HEK293 (cell line): Measurements from ENCODE around the gene DMC1.
"Not testable (repeated sequence)": the region's sequence is repeated elsewhere in the genome, so short reads cannot be mapped to it uniquely, and the experiment has no call there.

Experiments
- CTCF ChIA-PET: fragments of 350-600 bp; formaldehyde crosslinking; extraction: SDS; loops from one replicate; lab custom pipeline; 2021; ENCODE audit warnings: antibody characterized with exemption; lab: Yijun Ruan, JAX
- POLR2A ChIA-PET: fragments of 300-600 bp; formaldehyde crosslinking; extraction: SDS; loops from one replicate; lab custom pipeline; 2020; ENCODE audit warnings: antibody characterized with exemption, inconsistent platforms; lab: Yijun Ruan, JAX
- H3K27ac ChIP-seq: fragments of 200-500 bp; sonication (Bioruptor generic); 2 replicates; pipeline ENCODE4 v1.5.1; 2014; ENCODE audit warnings: low read depth, low read length, control low read depth, inconsistent platforms; ENCODE audit errors: extremely low read depth
- H3K36me3 ChIP-seq, 2 experiments: fragments of 200-500 bp in 1 of 2; sonication (Bioruptor generic) in 1 of 2; 1 replicate in 1 of 2; 2 replicates in 1 of 2; pipeline ENCODE4 v1.5.1; 2014 to 2017; ENCODE audit warnings: inconsistent platforms in 2 of 2, low read length in 2 of 2; ENCODE audit not compliant: control insufficient read depth in 2 of 2, insufficient read depth in 1 of 2
- H3K4me1 ChIP-seq: fragments of 200-500 bp; sonication (Bioruptor generic); 2 replicates; pipeline ENCODE4 v1.5.1; 2014; ENCODE audit warnings: mild to moderate bottlenecking, low read length, inconsistent platforms; ENCODE audit not compliant: control insufficient read depth, insufficient read depth
- H3K4me3 ChIP-seq: 2 replicates; pipeline ENCODE4 v1.5.1; 2011; ENCODE audit warnings: low read depth, mild to moderate bottlenecking, control low read depth, low read length, moderate library complexity
- H3K9me3 ChIP-seq: fragments of 200-500 bp; sonication (Bioruptor generic); 2 replicates; pipeline ENCODE4 v1.5.1; 2014; ENCODE audit warnings: low read depth, low read length, inconsistent platforms; ENCODE audit not compliant: control insufficient read depth, insufficient read depth
- GLI2 ChIP-seq: fragments of 450-650 bp; formaldehyde crosslinking; IDR thresholded peaks from 2 replicates; pipeline ENCODE4; 2017; ENCODE audit warnings: missing biosample characterization, missing genetic modification characterization, low read depth, borderline replicate concordance
- HOXC10 ChIP-seq: sonication (generic); formaldehyde crosslinking; IDR thresholded peaks from 2 replicates; pipeline ENCODE4 v1.8.1; 2023; ENCODE audit warnings: mild to moderate bottlenecking, missing genetic modification reagents
- PRDM1 ChIP-seq: fragments of 450-650 bp; formaldehyde crosslinking; IDR thresholded peaks from 2 replicates; pipeline ENCODE4; 2016; ENCODE audit warnings: missing biosample characterization, missing genetic modification characterization
- TCF7L2 ChIP-seq: IDR thresholded peaks from 2 replicates; pipeline ENCODE4 v1.6.1; 2011; ENCODE audit warnings: low read depth, mild to moderate bottlenecking, inconsistent platforms, low read length, moderate library complexity, borderline replicate concordance
- WT1 ChIP-seq: fragments of 450-650 bp; formaldehyde crosslinking; IDR thresholded peaks from 2 replicates; pipeline ENCODE4 v1.5.1; 2016; ENCODE audit warnings: missing biosample characterization, missing genetic modification characterization
- ZIC2 ChIP-seq: fragments of 450-650 bp; formaldehyde crosslinking; IDR thresholded peaks from 2 replicates; pipeline ENCODE4 v1.5.1; 2016; ENCODE audit warnings: missing biosample characterization, missing genetic modification characterization
- ZNF133 ChIP-seq: fragments of 450-650 bp; formaldehyde crosslinking; IDR thresholded peaks from 2 replicates; pipeline ENCODE4 v1.5.1; 2016; ENCODE audit warnings: missing biosample characterization, missing genetic modification characterization
- ZNF174 ChIP-seq: fragments of 450-650 bp; formaldehyde crosslinking; IDR thresholded peaks from 2 replicates; pipeline ENCODE4 v1.5.0; 2017; ENCODE audit warnings: missing biosample characterization, mild to moderate bottlenecking, missing genetic modification characterization
- ZNF248 ChIP-seq: fragments of 450-650 bp; formaldehyde crosslinking; IDR thresholded peaks from 2 replicates; pipeline ENCODE4 v1.5.1; 2017; ENCODE audit warnings: missing biosample characterization, missing genetic modification characterization
- ZNF324 ChIP-seq: fragments of 450-650 bp; formaldehyde crosslinking; IDR thresholded peaks from 2 replicates; pipeline ENCODE4 v1.5.1; 2016; ENCODE audit warnings: missing biosample characterization, missing genetic modification characterization
- ZNF335 ChIP-seq: fragments of 450-650 bp; formaldehyde crosslinking; conservative IDR thresholded peaks from 2 replicates; pipeline ENCODE4 v1.5.1; 2016; ENCODE audit warnings: missing biosample characterization, missing genetic modification characterization
- ZNF341 ChIP-seq: fragments of 450-650 bp; formaldehyde crosslinking; IDR thresholded peaks from 2 replicates; pipeline ENCODE4; 2016; ENCODE audit warnings: low read depth, missing biosample characterization, missing genetic modification characterization
- ZNF521 ChIP-seq: fragments of 450-650 bp; formaldehyde crosslinking; IDR thresholded peaks from 2 replicates; pipeline ENCODE4 v1.5.1; 2017; ENCODE audit warnings: missing biosample characterization, mild to moderate bottlenecking, missing genetic modification characterization
- ZNF596 ChIP-seq: fragments of 450-650 bp; IDR thresholded peaks from 2 replicates; pipeline ENCODE4 v1.5.0; 2018; ENCODE audit warnings: missing biosample characterization, mild to moderate bottlenecking, missing genetic modification characterization, moderate library complexity
- ZNF707 ChIP-seq: fragments of 450-650 bp; formaldehyde crosslinking; IDR thresholded peaks from 2 replicates; pipeline ENCODE4 v1.5.1; 2016; ENCODE audit warnings: missing biosample characterization, missing genetic modification characterization
- ZNF768 ChIP-seq: fragments of 450-650 bp; formaldehyde crosslinking; IDR thresholded peaks from 2 replicates; pipeline ENCODE4 v1.5.1; 2018; ENCODE audit warnings: missing biosample characterization, mild to moderate bottlenecking, missing genetic modification characterization
- ZNF777 ChIP-seq: fragments of 450-650 bp; formaldehyde crosslinking; IDR thresholded peaks from 2 replicates; pipeline ENCODE4 v1.5.1; 2017; ENCODE audit warnings: missing biosample characterization, missing genetic modification characterization, borderline replicate concordance
- ZXDB ChIP-seq: fragments of 450-650 bp; formaldehyde crosslinking; IDR thresholded peaks from 2 replicates; pipeline ENCODE4 v1.5.1; 2016; ENCODE audit warnings: missing biosample characterization, missing genetic modification characterization
- TF ChIP-seq, protein P1 (sequence below): fragments of 450-650 bp; formaldehyde crosslinking; IDR thresholded peaks from 2 replicates; pipeline ENCODE4 v1.5.1; 2016; ENCODE audit warnings: missing biosample characterization, missing genetic modification characterization
- TF ChIP-seq, protein P2 (sequence below): fragments of 450-650 bp; formaldehyde crosslinking; IDR thresholded peaks from 2 replicates; pipeline ENCODE4 v1.5.1; 2016; ENCODE audit warnings: missing biosample characterization, missing genetic modification characterization

The DMC1 gene

DNA sequence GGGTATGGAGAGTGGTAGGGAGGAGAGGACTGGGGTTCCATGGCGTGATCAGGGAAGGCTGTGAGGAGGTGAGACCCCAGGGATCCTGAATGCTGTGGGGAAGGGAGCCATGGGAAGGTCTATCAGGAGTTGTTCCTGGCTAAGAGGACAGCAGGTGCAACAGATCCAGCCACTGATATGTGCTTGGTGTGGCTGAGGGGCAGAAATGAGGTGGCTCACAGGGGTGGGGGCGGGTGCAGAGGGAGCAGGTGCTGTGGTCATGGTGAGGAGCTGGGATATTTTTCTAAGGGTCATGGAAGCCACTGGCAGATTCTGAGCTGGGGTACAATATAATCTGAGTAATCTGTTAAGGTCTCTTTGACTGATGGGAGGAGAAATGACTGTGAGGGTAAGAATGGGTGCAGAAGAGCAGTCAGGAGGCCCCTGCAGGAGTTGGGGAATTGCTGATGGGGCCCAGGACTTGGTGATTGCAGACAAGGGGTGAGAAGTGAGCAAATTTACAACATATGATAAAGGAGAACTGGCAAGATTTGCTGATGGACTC, 31.3 kb upstream of the DMC1 start:
- ChIA-PET POLR2A (no interaction called here), CTCF (no interaction called here)
- H3K27ac ChIP-seq = no peak overlapping the region
- TF ChIP-seq ZNF341 (no peak), ZIC2 (no peak), ZNF324 (no peak), ZXDB (tag by site-specific recombination) (no peak), TCF7L2 (no peak), ZNF335 (no peak), ZNF768 (tag by site-specific recombination) (no peak), HOXC10 (no peak), GLI2 (tag by site-specific recombination) (no peak), ZNF707 (tag by site-specific recombination) (no peak), ZNF596 (tag by site-specific recombination) (no peak), WT1 (tag by site-specific recombination) (no peak), ZNF521 (no peak), ZNF248 (no peak), ZNF133 (tag by site-specific recombination) (no peak), ZNF777 (no peak)
- TF ChIP-seq, protein P1, sequence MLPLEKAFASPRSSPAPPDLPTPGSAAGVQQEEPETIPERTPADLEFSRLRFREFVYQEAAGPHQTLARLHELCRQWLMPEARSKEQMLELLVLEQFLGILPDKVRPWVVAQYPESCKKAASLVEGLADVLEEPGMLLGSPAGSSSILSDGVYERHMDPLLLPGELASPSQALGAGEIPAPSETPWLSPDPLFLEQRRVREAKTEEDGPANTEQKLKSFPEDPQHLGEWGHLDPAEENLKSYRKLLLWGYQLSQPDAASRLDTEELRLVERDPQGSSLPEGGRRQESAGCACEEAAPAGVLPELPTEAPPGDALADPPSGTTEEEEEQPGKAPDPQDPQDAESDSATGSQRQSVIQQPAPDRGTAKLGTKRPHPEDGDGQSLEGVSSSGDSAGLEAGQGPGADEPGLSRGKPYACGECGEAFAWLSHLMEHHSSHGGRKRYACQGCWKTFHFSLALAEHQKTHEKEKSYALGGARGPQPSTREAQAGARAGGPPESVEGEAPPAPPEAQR = no peak
- TF ChIP-seq, protein P2, sequence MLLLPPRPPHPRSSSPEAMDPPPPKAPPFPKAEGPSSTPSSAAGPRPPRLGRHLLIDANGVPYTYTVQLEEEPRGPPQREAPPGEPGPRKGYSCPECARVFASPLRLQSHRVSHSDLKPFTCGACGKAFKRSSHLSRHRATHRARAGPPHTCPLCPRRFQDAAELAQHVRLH (tag by site-specific recombination) = no peak
- no peak overlapping the region for H3K4me3 ChIP-seq
- H3K9me3 ChIP-seq = no peaks in the 10 kb centered on the region
- H3K36me3 ChIP-seq = peaks cover 0 to 2% of the 10 kb centered on the region in 2 experiments; a peak in 1 of 3 replicates
- no peaks in the 10 kb centered on the region for H3K4me1 ChIP-seq

DNA sequence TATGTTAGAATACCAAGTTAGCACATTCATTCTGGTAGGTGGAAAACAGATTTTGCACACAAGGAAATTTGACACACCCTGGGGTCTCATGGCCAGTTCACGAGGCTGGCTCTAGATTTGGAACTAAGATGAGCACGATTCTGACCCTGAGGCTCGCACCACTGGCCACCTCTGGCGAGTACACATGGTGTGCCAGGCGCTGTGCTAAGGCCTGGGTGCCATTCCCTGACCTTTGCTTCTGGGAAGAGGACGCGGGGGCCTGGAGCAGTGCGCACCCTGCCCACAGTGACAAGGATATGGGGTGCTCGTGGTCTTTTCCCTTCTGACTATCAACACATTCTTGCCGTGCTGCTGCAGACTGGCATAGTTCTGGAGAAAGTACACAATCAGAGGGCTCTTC, 29.5 kb upstream of the DMC1 start:
- Histone ChIP-seq H3K9me3 (no peaks in the 10 kb centered on the region), H3K4me3 (no peak overlapping the region), H3K36me3 (peaks cover 0 to 2% of the 10 kb centered on the region in 2 experiments; a peak in 1 of 3 replicates), H3K27ac (no peak overlapping the region), H3K4me1 (no peaks in the 10 kb centered on the region)
- TF ChIP-seq ZNF174 (tag by site-specific recombination) (no peak), ZNF248 (no peak)
- CTCF ChIA-PET = interaction anchor here (0.8 kb wide), 1 partner anchor 27 kb away, joined by 5 read pairs; no protein-coding TSS in a partner anchor
- POLR2A ChIA-PET = interaction anchor here (0.6 kb wide), 1 partner anchor 258 kb away, joined by 3 read pairs; no protein-coding TSS in a partner anchor

DNA sequence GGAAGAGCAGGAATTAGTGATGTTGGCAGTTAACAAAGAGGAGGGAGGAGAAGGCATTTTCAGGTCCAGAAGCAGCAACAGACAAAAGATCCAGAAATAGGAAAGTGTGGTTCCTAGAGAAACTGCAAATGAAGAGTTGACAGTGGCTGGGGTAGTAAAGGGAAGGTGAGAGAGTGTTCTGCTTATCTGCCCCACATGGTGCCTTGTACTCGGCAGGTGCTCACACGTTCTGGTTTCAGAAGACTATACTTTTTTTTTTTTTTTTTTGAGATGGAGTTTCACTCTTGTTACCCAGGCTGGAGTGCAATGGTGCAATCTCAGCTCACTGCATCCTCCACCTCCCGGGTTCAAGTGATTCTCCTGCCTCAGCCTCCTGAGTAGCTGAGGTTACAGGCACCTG, 12.9 kb upstream of the DMC1 start:
- ChIA-PET CTCF (interaction anchor here (1.3 kb wide), 1 partner anchor 9 kb away, joined by 4 read pairs; no protein-coding TSS in a partner anchor), POLR2A (interaction anchor here (0.7 kb wide), 1 partner anchor 925 kb away, joined by 3 read pairs; the partner anchor contains the start of gene PDXP)
- not testable (repeated sequence) for H3K4me1 ChIP-seq, H3K9me3 ChIP-seq, H3K27ac ChIP-seq, H3K4me3 ChIP-seq, H3K36me3 ChIP-seq
- TF ChIP-seq PRDM1 (tag by site-specific recombination) = peak; percentile 24; the same call in 1 of the 2 replicates
